HG02943 (cell line): ENCODE results near the gene DNAJB8.

Experiments used
- ATAC-seq: cut with Tn5 transposase; IDR thresholded peaks from one replicate; pipeline ENCODE4 v1.9.1; 2021; ENCODE audit warnings: mild to moderate bottlenecking, low read depth, moderate library complexity; ENCODE audit not compliant: unreplicated experiment

The DNAJB8 gene

DNA sequence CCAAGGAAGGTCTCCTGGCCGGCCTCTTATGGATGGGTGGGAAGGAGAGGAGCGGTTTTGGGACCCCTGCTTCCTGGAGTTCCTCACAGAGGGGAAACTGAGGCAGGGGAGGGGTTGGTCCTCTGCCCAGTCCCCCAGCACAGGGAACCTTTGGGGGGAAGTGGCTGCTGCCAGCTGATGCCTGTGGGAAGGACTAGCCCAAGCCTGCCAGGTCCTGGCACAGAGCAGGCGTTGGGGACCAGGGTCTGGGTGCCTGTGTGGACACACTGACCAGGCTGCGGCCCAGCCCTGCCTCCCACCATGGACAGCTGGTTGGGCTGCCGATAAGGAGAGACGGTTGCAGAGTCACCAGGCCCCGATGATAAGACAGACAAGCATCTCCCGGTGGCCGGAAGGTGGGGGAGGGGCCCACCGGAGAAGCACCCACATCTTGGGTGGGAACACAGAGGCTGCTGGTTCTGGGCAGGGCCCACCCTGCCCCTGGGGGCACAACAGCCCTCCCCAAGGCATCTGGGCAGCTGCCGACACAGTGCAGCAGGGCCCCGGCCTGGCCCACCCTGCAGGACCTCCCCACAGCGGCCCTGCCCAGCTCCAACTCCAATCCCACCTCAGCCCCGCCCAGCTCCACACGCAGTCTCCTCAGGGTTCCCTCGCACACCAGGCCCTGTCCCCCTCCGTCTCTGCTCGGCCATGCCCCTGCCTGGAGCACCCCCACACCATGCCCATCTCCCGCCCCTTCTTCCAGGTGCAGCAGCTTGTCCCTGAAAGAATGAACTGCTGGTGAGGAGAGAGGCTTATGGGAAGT is 50.7 kb downstream of the DNAJB8 start:
- no peak for ATAC-seq

DNA sequence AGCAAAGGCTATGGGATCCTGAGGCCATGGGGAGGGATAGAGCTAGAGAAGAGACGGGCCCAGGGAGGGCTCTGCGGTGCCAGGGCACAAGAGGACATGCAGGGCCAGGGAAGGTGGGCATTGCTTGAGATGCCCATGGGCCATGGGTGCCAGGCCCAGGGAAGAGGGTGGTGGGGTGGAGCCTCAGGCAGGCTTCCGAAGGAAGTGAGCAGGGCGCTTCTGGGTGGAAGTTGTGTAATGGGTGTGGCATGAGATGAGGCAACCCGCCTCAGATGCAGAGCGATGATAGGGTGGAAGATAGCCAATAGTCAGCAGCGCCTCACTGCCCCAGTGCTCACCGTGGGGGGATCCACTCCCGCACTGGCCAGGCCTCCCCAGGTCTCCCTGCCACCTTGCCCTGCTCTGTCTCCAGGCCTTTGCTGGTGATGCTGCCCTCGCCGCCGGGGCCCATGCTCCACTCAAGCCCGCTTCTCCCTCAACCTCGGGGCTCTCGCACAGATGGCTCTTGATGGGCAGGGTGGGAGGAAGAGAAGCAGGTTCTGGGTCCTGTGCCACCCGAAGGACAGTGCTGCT is 51.4 kb downstream of the DNAJB8 start:
- ATAC-seq: no peak

DNA sequence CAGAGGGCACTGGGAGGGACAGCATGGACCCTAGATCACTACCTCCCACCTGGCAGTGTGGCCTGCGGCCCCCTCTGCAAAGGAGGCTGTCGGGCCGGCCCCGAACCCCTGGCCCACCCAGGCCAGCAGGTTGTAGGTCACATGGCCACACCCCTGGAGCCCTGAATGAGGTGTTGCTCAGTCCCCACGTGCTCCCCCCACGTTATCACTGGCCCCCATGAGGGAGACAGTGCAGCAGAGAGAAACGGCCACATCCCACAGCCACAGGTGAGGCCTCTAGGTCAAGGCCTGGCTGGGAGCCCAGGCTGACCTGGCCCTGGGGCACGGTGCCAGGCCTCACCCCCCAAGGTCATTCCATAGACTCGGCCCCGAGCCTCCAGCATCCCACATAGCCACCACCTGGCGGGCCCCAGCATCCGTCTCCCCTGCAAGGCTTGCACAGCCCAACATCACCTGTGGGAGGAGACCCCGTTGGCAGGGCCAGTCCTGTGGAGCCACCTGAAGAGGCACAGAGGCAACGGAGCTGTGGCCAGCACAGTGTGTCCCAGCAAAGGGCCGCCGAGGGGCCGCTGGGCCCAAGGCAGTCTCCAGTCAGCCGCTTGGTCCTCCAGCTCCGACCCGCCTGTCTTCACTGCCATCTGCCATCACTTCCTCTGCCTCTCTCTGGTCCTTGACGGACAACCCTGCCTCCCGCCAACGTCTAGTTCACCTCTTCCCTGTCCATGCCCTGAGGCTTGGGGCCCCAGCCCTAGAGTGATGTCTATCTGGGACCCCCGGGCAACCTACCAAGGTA is 53.1 kb downstream of the DNAJB8 start:
- no peak for ATAC-seq

DNA sequence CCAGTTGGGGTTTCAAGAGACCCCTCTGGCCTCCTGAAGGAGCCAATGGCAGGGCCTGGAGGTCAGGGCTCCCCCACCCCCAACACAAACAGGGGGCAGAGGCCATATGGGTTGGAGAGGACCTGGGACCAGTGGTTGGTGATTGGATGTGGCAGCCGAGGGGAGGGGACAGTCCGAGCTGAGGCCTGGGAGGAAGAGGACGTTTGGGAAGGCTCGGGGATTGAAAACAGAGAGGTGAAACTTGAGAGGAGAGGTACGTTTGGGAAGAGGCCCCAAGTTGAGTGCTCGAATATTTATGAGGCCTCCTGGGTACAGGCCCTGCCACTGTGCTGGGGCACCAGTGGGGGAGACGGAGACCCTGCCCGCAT is 53.7 kb downstream of the DNAJB8 start:
- no peak for ATAC-seq
